ENCODE results near the gene UBE3D. TPM values are rescaled to one million over a fixed set of nuclear protein-coding genes. Genes with fewer than 3 reads are reported as not detected.

The UBE3D gene
- total RNA-seq, 1 donor from 2014 or later, result 12.0 TPM

DNA sequence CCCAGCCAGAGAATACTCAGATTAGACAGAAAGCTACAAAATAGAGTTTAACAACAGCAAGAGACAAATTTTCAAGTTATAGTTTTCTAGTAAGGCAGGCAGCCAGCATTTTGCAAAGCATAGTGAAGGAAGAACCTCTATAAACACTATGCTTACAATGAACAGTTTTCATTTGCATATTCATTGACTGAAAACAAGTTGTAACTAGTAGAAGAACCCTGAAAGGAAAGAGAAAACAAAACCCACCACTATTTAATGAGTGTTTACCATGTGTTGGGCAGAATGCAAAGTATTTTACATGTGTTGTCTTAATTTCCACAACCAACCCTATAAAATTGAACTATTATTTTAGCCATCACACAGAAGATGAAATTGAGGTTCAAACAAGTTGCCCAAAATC, 196.1 kb downstream of the UBE3D start:
- no peak for DNase-seq (ENCODE audit: low spot score in 2 of 2, unreplicated experiment in 2 of 2)
- Mint-ChIP-seq H3K27ac (no peak overlapping the region), H3K36me3 (no peaks in the 10 kb centered on the region), H3K4me1 (no peaks in the 10 kb centered on the region), H3K4me3 (no peak overlapping the region), H3K9me3 (no peaks in the 10 kb centered on the region), H3K27me3 (ENCODE audit: low read depth) (no peaks in the 10 kb centered on the region)
- TF ChIP-seq, protein P1, sequence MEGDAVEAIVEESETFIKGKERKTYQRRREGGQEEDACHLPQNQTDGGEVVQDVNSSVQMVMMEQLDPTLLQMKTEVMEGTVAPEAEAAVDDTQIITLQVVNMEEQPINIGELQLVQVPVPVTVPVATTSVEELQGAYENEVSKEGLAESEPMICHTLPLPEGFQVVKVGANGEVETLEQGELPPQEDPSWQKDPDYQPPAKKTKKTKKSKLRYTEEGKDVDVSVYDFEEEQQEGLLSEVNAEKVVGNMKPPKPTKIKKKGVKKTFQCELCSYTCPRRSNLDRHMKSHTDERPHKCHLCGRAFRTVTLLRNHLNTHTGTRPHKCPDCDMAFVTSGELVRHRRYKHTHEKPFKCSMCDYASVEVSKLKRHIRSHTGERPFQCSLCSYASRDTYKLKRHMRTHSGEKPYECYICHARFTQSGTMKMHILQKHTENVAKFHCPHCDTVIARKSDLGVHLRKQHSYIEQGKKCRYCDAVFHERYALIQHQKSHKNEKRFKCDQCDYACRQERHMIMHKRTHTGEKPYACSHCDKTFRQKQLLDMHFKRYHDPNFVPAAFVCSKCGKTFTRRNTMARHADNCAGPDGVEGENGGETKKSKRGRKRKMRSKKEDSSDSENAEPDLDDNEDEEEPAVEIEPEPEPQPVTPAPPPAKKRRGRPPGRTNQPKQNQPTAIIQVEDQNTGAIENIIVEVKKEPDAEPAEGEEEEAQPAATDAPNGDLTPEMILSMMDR (IDR thresholded peaks at IDR 0.05; ENCODE audit: unreplicated experiment), result no peak

DNA sequence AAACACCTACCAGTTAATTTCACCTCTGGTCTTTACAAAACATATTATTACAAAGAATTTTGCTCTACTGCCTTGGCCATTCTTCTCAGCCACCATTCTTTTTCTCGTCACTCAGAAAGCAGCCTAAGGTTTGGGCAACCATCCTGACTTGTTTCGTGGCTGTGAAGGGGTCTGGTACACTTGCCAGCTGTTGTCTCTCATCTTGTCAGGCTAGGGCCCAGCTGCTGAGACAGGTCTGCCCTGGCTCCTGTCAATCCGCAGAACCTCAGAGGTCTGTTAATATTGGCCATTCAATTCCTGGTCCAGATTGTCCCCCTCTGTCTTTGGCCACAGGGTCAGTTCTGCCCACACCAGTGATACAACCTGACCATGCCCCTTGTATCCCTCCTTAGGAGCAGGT, 197.7 kb downstream of the UBE3D start:
- H3K36me3 Mint-ChIP-seq, result no peaks in the 10 kb centered on the region
- no peak for DNase-seq (ENCODE audit: low spot score in 2 of 2, unreplicated experiment in 2 of 2)
- H3K4me1 Mint-ChIP-seq, result no peaks in the 10 kb centered on the region
- no peaks in the 10 kb centered on the region for H3K27me3 Mint-ChIP-seq (ENCODE audit: low read depth)
- H3K27ac Mint-ChIP-seq, result no peak overlapping the region
- TF ChIP-seq, protein P1 (IDR thresholded peaks at IDR 0.05; ENCODE audit: unreplicated experiment), result no peak
- peaks cover 11% of the 10 kb centered on the region for H3K9me3 Mint-ChIP-seq
- no peak overlapping the region for H3K4me3 Mint-ChIP-seq

DNA sequence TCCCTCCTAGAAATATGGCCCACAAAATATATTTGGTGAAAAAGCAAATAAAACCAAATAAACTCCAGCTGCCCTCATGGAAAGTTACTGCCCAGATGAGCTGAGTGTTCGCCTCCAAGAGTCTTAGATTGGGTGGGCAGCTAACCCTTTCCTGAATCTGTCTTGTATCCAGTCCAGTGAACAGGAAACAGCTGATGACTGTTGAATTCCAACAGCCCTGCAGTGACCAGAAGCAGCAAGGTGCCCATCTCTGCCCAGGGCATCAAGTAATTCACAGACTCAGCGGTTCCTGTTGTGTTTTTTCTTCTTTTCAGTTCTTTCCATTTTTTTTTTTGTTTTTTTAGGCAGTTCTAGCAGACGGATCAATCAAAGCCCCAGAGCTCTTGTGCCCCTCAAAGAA, 199.2 kb downstream of the UBE3D start:
- no peak overlapping the region for H3K27ac Mint-ChIP-seq
- no peaks in the 10 kb centered on the region for H3K36me3 Mint-ChIP-seq
- TF ChIP-seq, protein P1 (IDR thresholded peaks at IDR 0.05; ENCODE audit: unreplicated experiment), result no peak
- no peaks in the 10 kb centered on the region for H3K4me1 Mint-ChIP-seq
- H3K4me3 Mint-ChIP-seq, result no peak overlapping the region
- H3K9me3 Mint-ChIP-seq, result peaks cover 11% of the 10 kb centered on the region
- H3K27me3 Mint-ChIP-seq (ENCODE audit: low read depth), result no peaks in the 10 kb centered on the region
- no peak for DNase-seq (ENCODE audit: low spot score in 2 of 2, unreplicated experiment in 2 of 2)

DNA sequence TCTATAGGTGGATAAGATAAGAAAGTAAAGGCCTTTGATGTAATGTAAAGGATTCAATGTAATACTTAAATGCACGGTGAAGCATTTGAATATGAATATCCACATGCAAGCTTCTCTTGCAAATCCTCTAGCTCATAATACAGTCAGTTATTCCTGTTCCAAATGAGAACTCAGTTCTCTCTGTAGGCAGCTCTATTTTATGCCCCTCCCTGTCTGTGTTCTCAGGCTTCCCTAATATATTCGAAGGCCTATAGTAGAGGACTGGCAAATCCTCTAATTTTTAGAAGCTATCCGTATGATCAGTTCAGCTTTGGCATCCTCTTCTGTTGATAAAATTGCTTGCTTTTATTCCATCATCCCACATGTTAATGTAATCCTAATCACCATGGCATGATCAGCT, 200.2 kb downstream of the UBE3D start:
- peaks cover 11% of the 10 kb centered on the region for H3K9me3 Mint-ChIP-seq
- H3K4me3 Mint-ChIP-seq, result no peak overlapping the region
- H3K27ac Mint-ChIP-seq, result no peak overlapping the region
- no peaks in the 10 kb centered on the region for H3K4me1 Mint-ChIP-seq
- TF ChIP-seq, protein P1 (IDR thresholded peaks at IDR 0.05; ENCODE audit: unreplicated experiment), result no peak
- H3K36me3 Mint-ChIP-seq, result no peaks in the 10 kb centered on the region
- no peaks in the 10 kb centered on the region for H3K27me3 Mint-ChIP-seq (ENCODE audit: low read depth)
- no peak for DNase-seq (ENCODE audit: low spot score in 2 of 2, unreplicated experiment in 2 of 2)

DNA sequence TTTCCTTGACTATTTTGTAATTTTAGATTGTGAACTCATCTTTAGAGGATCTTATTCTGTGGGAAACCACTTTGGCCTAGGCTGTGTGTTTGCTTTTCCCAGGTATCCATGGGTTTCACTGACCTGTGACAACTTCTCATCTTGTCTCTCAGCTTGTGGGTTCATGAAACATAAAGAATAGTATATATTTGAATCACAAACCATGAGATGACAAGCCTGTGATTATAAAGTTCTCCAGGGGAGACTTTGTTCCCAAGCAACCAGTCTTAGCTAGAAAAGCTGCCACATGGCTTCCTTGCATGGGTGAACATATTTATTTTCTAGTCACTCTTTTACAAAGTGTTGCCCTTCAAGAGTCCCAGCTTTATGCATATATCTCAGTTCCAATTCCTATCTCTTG, 201.9 kb downstream of the UBE3D start:
- Mint-ChIP-seq H3K4me1 (no peaks in the 10 kb centered on the region), H3K27me3 (ENCODE audit: low read depth) (no peaks in the 10 kb centered on the region), H3K9me3 (peaks cover 11% of the 10 kb centered on the region), H3K4me3 (no peak overlapping the region), H3K36me3 (no peaks in the 10 kb centered on the region), H3K27ac (no peak overlapping the region)
- TF ChIP-seq, protein P1 (IDR thresholded peaks at IDR 0.05; ENCODE audit: unreplicated experiment), result no peak
- no peak for DNase-seq (ENCODE audit: low spot score in 2 of 2, unreplicated experiment in 2 of 2)

DNA sequence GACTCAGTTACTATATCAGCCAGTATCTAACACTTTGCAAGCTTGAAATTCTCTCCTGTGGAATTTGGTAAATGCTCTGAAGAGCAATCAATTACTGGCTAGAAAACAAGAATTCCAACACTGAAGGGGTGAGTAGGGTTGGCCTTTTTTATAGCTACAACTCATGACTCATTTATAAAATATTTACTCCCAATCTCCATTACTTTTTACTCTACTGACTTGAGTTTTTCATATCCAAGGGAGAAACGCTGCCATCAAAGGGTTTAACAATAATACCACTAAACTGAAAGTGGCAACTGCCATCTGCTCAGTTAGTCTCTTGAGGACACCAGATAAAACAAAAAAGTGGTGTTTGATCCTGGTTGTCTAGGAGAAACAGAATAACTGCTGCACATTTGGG, 203.1 kb downstream of the UBE3D start:
- TF ChIP-seq, protein P1 (IDR thresholded peaks at IDR 0.05; ENCODE audit: unreplicated experiment), result no peak
- H3K36me3 Mint-ChIP-seq, result no peaks in the 10 kb centered on the region
- DNase-seq (ENCODE audit: low spot score in 2 of 2, unreplicated experiment in 2 of 2), result no peak
- H3K9me3 Mint-ChIP-seq, result peaks cover 11% of the 10 kb centered on the region
- no peak overlapping the region for H3K27ac Mint-ChIP-seq
- no peak overlapping the region for H3K4me3 Mint-ChIP-seq
- no peaks in the 10 kb centered on the region for H3K4me1 Mint-ChIP-seq
- no peaks in the 10 kb centered on the region for H3K27me3 Mint-ChIP-seq (ENCODE audit: low read depth)

Data from mesothelial cell of epicardium (in vitro differentiated cells).